C4-2B (cell line): ENCODE data around the gene NAA15.

Experiments
- H3K27ac ChIP-seq: fragments of 450-650 bp; 2 replicates; pipeline ENCODE4 v1.5.1; 2017
- CTCF ChIP-seq: fragments of 450-650 bp; conservative IDR thresholded peaks from 2 replicates; pipeline ENCODE4 v1.5.1; 2017; ENCODE audit warnings: mild to moderate bottlenecking
- ZFX ChIP-seq: fragments of 450-650 bp; IDR thresholded peaks from 2 replicates; pipeline ENCODE4 v1.6.1; 2017

NAA15 gene

GRCh38 chr4:139329665-139330200 lies 28.4 kb downstream of the NAA15 start:
- TF ChIP-seq ZFX (no peak), CTCF (no peak)
- no peak overlapping the region for H3K27ac ChIP-seq

- TF ChIP-seq CTCF (no peak), ZFX (no peak)
- H3K27ac ChIP-seq, result no peak overlapping the region
Observed at GRCh38 chr4:139330283-139330682, 29.0 kb downstream of the NAA15 start.

- no peak overlapping the region for H3K27ac ChIP-seq
- no peak for TF ChIP-seq CTCF
- no peak for TF ChIP-seq ZFX
Observed at GRCh38 chr4:139331185-139331584, 29.9 kb downstream of the NAA15 start.

GRCh38 chr4:139333046-139333445 lies 31.7 kb downstream of the NAA15 start:
- TF ChIP-seq ZFX (no peak), CTCF (no peak)
- H3K27ac ChIP-seq, result no peak overlapping the region

- no peak overlapping the region for H3K27ac ChIP-seq
- no peak for TF ChIP-seq ZFX
- no peak for TF ChIP-seq CTCF
Observed at GRCh38 chr4:139337612-139338011, 36.3 kb downstream of the NAA15 start.

GRCh38 chr4:139361301-139361700 lies 60.0 kb downstream of the NAA15 start:
- no peak overlapping the region for H3K27ac ChIP-seq
- TF ChIP-seq ZFX (no peak), CTCF (no peak)

- H3K27ac ChIP-seq, result no peak overlapping the region
Observed at GRCh38 chr4:139367421-139368090, 66.3 kb downstream of the NAA15 start.

More at GRCh38 chr4:139367421-139368090, 66.3 kb downstream of the NAA15 start:
- TF ChIP-seq ZFX (no peak), CTCF (no peak)
